T-helper 2 cell treated with Interferon-gamma antibody and Interleukin-4, amounts not matched to agents 5 μg/mL and 100 μg/mL, for 36 hours (primary cell): Measurements from ENCODE around the gene RABEPK.
"Not testable (repeated sequence)": the region's sequence is repeated elsewhere in the genome, so short reads cannot be mapped to it uniquely, and the experiment has no call there.

Source experiments
- DNase-seq: peaks from one replicate; pipeline ENCODE4 v3.0.0; 2021; ENCODE audit warnings: low spot score
- H3K27ac Mint-ChIP-seq: one replicate; pipeline ENCODE4 v1.8.0; 2021; ENCODE audit warnings: mild to moderate bottlenecking, mixed read lengths
- H3K27me3 Mint-ChIP-seq: one replicate; pipeline ENCODE4 v1.8.0; 2021; ENCODE audit warnings: low read depth, mixed read lengths
- H3K36me3 Mint-ChIP-seq: one replicate; pipeline ENCODE4 v1.8.0; 2021; ENCODE audit warnings: low read depth, mixed read lengths
- H3K4me1 Mint-ChIP-seq: one replicate; pipeline ENCODE4 v1.8.0; 2021; ENCODE audit warnings: low read depth, mixed read lengths
- H3K4me3 Mint-ChIP-seq: one replicate; pipeline ENCODE4 v1.8.0; 2022; ENCODE audit warnings: mild to moderate bottlenecking, moderate library complexity, mixed read lengths
- H3K9me3 Mint-ChIP-seq: one replicate; pipeline ENCODE4 v1.8.0; 2021; ENCODE audit warnings: mixed read lengths

RABEPK gene

GRCh38 chr9:125243792-125244260 lies 43.5 kb downstream of the RABEPK start:
- Mint-ChIP-seq H3K4me3 (no peak overlapping the region), H3K4me1 (peaks cover 10% of the 10 kb centered on the region), H3K27me3 (peaks cover 5% of the 10 kb centered on the region), H3K9me3 (no peaks in the 10 kb centered on the region), H3K27ac (no peak overlapping the region), H3K36me3 (peaks cover 29% of the 10 kb centered on the region)
- no peak for DNase-seq

- peaks cover 5% of the 10 kb centered on the region for H3K4me1 Mint-ChIP-seq
- no peak for DNase-seq
- H3K27me3 Mint-ChIP-seq, result peaks cover under 1% of the 10 kb centered on the region
- H3K36me3 Mint-ChIP-seq, result peaks cover 5% of the 10 kb centered on the region
- H3K9me3 Mint-ChIP-seq, result no peaks in the 10 kb centered on the region
- no peak overlapping the region for H3K27ac Mint-ChIP-seq
- H3K4me3 Mint-ChIP-seq, result no peak overlapping the region
Measured at GRCh38 chr9:125246261-125246667, 45.9 kb downstream of the RABEPK start.

DNA sequence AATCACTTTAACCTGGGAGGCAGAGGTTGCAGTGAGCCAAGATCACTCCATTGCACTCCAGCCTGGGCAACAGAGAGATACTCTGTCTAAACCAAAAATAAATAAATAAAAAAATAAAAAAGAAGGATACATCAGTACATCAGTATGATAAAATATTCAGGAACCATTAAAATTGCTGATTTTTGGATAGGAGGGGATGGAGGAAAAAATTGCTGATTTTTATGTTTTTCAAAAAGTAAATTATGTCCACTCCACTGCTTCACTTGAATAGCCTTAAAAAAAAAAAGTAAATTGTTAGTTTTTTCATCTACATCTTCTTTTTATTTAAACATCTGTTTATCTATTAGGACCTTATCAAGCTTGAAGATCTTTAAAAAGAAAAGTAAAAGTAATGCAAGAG lies 53.9 kb downstream of the RABEPK start:
- peaks cover 6% of the 10 kb centered on the region for H3K27me3 Mint-ChIP-seq
- no peaks in the 10 kb centered on the region for H3K36me3 Mint-ChIP-seq
- DNase-seq, result no peak
- no peaks in the 10 kb centered on the region for H3K4me1 Mint-ChIP-seq
- H3K4me3 Mint-ChIP-seq, result no peak overlapping the region
- H3K27ac Mint-ChIP-seq, result no peak overlapping the region
- no peaks in the 10 kb centered on the region for H3K9me3 Mint-ChIP-seq

GRCh38 chr9:125255781-125256391 lies 55.5 kb downstream of the RABEPK start:
- DNase-seq, result no peak
- H3K27me3 Mint-ChIP-seq, result peaks cover 6% of the 10 kb centered on the region
- no peaks in the 10 kb centered on the region for H3K36me3 Mint-ChIP-seq
- H3K27ac Mint-ChIP-seq, result no peak overlapping the region
- no peak overlapping the region for H3K4me3 Mint-ChIP-seq
- H3K4me1 Mint-ChIP-seq, result peaks cover 1% of the 10 kb centered on the region
- H3K9me3 Mint-ChIP-seq, result no peaks in the 10 kb centered on the region

DNA sequence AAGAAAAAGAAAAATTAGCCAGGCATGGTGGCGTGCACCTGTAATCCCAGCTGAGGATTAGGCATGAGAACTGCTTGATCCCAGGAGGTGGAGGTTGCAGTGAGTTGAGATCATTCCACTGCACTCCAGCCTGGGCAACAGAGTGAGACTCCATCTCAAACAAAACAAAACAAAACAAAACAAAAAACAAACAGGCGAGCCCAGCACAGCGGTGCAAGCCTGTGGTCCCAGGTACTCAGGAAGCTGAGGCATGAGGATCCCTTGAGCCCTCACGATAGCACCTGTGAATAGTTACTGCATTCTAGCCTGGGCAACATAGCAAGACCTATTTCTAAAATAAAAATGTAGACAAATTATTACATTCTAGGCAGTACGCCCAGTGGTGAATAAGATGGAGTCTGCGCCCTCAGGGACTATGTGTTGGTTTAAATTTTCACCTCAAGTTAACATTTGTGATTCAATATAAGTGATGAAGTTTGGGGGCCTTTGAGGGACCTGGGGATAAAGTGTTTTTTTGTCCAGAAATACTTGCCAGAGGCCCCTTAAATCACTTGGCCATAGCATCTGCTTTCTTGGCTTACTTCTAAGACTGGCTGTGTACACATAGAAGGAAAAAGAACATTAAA lies 57.9 kb downstream of the RABEPK start:
- H3K27ac Mint-ChIP-seq, result no peak overlapping the region
- no peaks in the 10 kb centered on the region for H3K9me3 Mint-ChIP-seq
- no peak for DNase-seq
- H3K4me3 Mint-ChIP-seq, result no peak overlapping the region
- H3K27me3 Mint-ChIP-seq, result peaks cover 6% of the 10 kb centered on the region
- peaks cover 5% of the 10 kb centered on the region for H3K36me3 Mint-ChIP-seq
- H3K4me1 Mint-ChIP-seq, result peaks cover 13% of the 10 kb centered on the region

GRCh38 chr9:125258832-125259534 lies 58.6 kb downstream of the RABEPK start:
- Mint-ChIP-seq H3K4me1 (peaks cover 20% of the 10 kb centered on the region), H3K4me3 (no peak overlapping the region), H3K27me3 (peaks cover 6% of the 10 kb centered on the region), H3K36me3 (peaks cover 7% of the 10 kb centered on the region), H3K27ac (no peak overlapping the region), H3K9me3 (no peaks in the 10 kb centered on the region)
- no peak for DNase-seq

DNA sequence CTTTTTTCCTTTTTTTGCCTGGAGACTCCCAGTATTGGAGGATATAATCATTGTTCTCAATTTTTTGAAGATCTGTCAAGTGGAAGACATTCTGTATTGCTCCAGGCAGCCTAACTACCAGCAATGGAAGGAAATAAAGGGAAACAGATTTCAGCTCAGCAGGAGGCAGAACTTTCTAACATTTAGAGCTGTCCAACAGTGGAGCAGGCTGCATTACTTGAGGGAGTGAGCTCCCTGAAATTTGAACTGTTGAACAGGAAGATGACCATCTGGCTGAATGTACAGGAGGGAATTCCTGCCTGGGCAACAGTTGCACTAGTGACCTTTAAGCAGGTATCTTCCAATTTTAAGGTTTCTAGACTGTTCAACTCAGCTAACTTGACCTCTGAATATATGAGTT lies 60.2 kb downstream of the RABEPK start:
- H3K36me3 Mint-ChIP-seq, result peaks cover 17% of the 10 kb centered on the region
- H3K4me3 Mint-ChIP-seq, result peak overlapping the region; percentile 99
- H3K4me1 Mint-ChIP-seq, result peaks cover 29% of the 10 kb centered on the region
- H3K27me3 Mint-ChIP-seq, result peaks cover 6% of the 10 kb centered on the region
- no peaks in the 10 kb centered on the region for H3K9me3 Mint-ChIP-seq
- H3K27ac Mint-ChIP-seq, result peak overlapping the region; percentile 90
- no peak for DNase-seq

DNA sequence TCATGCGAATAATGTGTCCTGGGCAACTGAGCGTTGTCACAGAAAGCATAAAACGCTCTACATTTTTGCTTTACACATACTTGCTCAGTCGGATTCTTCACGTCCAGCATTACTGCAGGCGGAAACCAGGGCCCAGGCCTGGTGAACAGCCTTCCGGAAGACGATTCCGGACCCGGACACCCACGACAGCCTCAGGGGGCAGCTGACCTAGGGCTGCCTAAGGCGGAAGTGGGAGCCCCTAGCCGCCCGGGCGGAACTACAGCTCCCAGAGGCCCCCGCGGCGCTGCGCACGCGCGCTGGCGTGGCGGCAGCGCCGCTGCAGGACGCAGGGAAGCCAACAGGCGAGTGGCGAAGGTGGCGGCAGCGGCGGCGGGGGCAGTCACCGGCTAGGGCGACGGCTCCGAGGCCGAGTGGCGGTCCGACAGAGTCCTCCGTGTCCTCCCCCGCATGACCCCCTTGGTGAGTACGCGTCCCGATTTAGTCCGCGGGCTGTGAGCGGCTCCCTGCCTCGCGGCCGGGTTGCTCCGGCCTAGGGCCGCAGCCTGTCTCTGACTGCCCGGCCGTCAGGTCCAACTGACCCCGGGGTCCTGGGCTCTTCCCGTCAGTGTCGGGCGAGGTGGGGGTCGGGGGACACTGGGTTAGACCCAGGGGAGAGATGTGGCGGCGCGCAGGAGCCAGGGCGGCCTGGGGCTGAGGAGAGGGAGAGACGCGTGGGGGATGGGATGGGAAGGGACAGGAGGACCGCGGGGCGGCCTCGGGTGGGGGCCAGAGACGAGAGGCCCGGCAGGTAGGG lies 61.4 kb downstream of the RABEPK start, which contains the start of gene GAPVD1:
Gene GAPVD1, plus strand, starts transcription at position 326 of the 793 bp plus-strand sequence. CDS start 37,096 bp downstream, outside the sequence.
- H3K4me3 Mint-ChIP-seq, result peak within 1 kb of the TSS; percentile 99
- no peaks in the 10 kb centered on the region for H3K9me3 Mint-ChIP-seq
- H3K36me3 Mint-ChIP-seq, result peaks cover 21% of the 10 kb centered on the region
- peak within 1 kb of the TSS; percentile 90 for H3K27ac Mint-ChIP-seq
- peaks cover 29% of the 10 kb centered on the region for H3K4me1 Mint-ChIP-seq
- H3K27me3 Mint-ChIP-seq, result peaks cover 6% of the 10 kb centered on the region
- DNase-seq, result peak; percentile 91

DNA sequence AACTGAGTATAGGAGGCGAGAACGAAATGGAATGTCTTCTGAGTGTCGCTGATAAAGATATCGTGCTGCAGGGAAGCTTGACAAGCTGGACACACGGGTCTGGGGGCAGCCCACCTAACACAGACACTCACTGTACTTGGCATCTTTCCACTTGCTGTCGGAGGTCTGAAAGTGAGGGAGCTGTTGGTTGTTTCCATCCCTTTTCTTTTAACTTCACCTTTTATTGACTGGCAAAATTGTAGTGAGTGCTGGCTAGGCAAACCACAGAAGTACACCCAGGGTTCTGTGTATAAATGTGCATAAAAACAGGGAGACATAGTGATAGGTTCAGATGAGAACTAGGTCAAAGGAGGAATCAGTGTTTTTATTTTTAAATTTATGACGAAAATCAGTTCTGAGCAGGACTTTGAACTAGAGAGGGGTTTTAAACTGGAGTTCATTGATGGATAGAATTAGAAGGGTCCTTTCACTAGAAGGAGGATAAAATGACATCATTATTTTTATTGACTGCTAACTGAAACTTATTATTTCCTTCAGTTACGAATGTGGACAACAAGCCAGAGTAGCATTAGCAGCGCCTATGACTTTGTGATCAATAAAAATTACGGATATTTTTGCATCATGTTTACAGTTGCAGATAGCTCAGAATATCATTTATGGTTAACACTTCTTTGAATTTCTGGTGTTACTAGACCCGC lies 62.1 kb downstream of the RABEPK start:
- H3K4me1 Mint-ChIP-seq, result peaks cover 29% of the 10 kb centered on the region
- DNase-seq, result no peak

GRCh38 chr9:125264068-125264467 lies 63.7 kb downstream of the RABEPK start:
- not testable (repeated sequence) for H3K27me3 Mint-ChIP-seq, DNase-seq, H3K9me3 Mint-ChIP-seq
- Mint-ChIP-seq H3K27ac (peak overlapping the region; percentile 80), H3K4me3 (peak overlapping the region; percentile 72), H3K36me3 (peaks cover 32% of the 10 kb centered on the region), H3K4me1 (peaks cover 31% of the 10 kb centered on the region)

More for the DNA sequence above, 62.1 kb downstream of the RABEPK start:
- peak overlapping the region; percentile 89 for H3K27ac Mint-ChIP-seq
- peaks cover 26% of the 10 kb centered on the region for H3K36me3 Mint-ChIP-seq
- H3K9me3 Mint-ChIP-seq, result no peaks in the 10 kb centered on the region
- H3K27me3 Mint-ChIP-seq, result no peaks in the 10 kb centered on the region
- H3K4me3 Mint-ChIP-seq, result peak overlapping the region; percentile 99

DNA sequence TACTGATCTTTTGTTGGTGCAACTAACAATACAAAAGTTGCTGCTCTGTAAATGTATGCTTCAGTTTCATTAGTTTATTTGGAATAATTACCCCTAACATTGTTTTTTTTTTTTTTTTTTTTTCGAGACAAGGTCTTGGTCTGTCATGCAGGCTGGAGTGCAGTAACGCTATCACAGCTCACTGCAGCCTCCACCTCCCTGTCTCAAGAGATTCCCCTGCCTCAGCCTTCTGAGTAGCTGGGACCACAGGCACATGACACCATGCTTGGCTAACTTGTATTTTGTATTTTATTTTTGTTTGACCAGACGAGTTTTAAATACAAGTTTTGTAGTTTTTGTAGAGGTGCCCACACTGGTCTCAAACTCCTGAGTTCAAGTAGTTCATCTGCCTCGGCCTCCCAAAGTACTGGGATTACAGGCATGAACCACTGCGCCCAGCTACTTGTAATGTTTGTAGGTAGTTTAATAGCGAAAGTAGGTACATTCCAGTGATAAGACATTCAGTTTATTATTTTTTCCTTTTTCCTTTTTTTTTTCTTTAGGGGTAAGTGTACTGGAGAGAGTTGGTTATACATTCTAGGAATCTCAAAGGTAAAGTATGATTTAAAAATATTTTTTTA lies 68.2 kb downstream of the RABEPK start:
- Mint-ChIP-seq H3K9me3 (no peaks in the 10 kb centered on the region), H3K27ac (no peak overlapping the region), H3K36me3 (peaks cover 38% of the 10 kb centered on the region), H3K27me3 (no peaks in the 10 kb centered on the region), H3K4me1 (peaks cover 15% of the 10 kb centered on the region), H3K4me3 (no peak overlapping the region)
- DNase-seq, result no peak

DNA sequence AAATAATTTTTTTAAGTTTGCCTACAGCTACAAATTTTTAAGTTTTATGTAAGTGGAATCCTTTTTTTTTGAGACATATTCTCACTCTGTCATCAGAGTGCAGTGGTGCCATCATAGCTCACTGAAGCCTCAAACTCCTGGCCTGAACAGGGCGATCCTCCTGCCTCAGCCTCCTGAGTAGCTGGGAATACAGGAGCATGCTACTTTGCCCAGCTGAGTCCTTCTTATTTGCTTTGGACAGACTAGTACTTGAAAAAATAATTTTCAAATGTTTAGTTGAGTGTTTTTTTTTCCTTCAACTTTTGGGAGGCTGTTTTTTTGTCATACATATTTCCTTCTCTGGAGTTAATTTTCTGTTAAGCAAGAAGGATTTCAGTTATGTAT lies 68.7 kb downstream of the RABEPK start:
- Mint-ChIP-seq H3K4me1 (peaks cover 10% of the 10 kb centered on the region), H3K27ac (no peak overlapping the region), H3K4me3 (no peak overlapping the region), H3K36me3 (peaks cover 35% of the 10 kb centered on the region), H3K9me3 (no peaks in the 10 kb centered on the region), H3K27me3 (no peaks in the 10 kb centered on the region)
- no peak for DNase-seq

- DNase-seq, result no peak
- Mint-ChIP-seq H3K9me3 (no peaks in the 10 kb centered on the region), H3K27ac (no peak overlapping the region), H3K36me3 (peaks cover 24% of the 10 kb centered on the region), H3K4me1 (peaks cover 2% of the 10 kb centered on the region), H3K27me3 (no peaks in the 10 kb centered on the region), H3K4me3 (no peak overlapping the region)
Measured at GRCh38 chr9:125271081-125271480, 70.7 kb downstream of the RABEPK start.
